NCI-H1930 (cell line): ENCODE measurements around the gene FAM111A.
A peak's percentile ranks its signal among the peaks of the same experiment; 100 is the strongest.

Experiments used
- DNase-seq, 2 experiments: peaks; one replicate each; lab custom pipeline; 2025; lab: John Stamatoyannopoulos, UW

The FAM111A gene

DNA sequence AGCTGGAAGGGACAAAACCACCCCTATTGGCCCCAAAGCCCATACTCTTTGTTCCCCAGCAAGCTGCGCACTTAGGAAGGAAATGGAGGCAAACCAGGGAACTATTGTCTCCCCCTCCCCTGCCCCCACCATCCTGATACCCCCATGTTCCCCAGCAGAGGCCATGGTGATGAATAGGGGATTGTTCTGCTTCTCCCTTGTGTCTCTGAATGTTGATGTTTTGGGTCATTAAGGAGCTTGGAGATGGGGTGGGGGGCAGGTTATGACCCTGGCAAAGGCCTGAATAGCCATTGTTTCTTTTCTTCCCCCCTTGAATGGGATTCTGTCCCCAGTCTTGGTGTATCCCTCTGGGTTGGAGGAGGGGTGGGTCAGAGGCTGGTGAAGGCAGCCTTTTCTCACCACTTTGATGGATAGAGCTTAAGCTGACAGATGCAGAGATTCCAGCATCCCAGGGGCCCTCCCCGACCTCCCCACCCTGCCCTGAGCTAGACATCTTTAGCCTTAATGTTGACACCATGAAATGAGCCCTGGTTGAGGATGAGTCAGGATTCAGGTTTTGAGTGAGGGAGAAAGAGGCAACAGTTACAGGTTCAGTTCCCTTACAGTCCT, 37.6 kb downstream of the FAM111A start:
- no peak for DNase-seq

DNA sequence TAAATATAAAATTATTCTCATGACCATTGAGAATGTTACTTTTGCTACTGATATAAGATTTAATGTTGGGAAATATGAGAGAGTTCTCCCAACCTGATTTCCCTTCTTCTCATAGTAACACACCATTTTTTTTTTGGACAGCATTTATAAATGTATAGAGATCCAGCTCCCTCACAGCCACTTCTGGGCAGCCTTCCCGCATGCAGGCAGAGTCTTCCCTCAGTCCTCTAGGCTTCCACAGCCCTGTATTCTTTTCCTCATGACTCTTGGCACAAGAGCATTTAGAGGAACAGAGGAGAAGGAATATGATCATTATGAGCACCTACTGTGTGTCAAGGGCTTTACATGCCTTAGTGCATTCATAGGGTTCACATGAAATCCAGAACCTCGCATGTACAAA, 38.3 kb downstream of the FAM111A start:
- no peak for DNase-seq

DNA sequence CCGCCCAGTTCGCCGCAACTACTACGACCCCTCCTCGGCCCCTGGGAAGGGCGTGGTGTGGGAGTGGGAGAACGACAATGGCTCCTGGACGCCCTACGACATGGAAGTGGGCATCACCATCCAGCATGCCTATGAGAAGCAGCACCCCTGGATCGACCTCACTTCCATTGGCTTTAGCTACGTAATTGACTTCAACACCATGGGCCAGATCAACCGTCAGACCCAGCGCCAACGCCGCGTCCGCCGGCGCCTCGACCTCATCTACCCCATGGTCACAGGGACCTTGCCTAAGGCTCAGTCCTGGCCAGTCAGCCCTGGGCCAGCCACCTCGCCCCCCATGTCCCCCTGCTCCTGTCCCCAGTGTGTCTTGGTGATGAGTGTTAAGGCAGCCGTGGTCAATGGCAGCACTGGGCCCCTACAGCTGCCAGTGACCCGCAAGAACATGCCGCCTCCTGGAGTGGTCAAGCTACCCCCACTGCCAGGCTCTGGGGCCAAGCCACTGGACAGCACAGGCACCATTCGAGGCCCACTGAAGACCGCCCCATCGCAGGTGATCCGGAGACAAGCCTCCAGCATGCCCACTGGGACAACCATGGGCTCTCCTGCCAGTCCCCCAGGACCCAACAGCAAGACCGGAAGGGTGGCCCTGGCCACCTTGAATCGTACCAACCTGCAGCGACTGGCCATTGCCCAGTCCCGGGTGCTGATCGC, 39.2 kb downstream of the FAM111A start:
- no peak for DNase-seq

DNA sequence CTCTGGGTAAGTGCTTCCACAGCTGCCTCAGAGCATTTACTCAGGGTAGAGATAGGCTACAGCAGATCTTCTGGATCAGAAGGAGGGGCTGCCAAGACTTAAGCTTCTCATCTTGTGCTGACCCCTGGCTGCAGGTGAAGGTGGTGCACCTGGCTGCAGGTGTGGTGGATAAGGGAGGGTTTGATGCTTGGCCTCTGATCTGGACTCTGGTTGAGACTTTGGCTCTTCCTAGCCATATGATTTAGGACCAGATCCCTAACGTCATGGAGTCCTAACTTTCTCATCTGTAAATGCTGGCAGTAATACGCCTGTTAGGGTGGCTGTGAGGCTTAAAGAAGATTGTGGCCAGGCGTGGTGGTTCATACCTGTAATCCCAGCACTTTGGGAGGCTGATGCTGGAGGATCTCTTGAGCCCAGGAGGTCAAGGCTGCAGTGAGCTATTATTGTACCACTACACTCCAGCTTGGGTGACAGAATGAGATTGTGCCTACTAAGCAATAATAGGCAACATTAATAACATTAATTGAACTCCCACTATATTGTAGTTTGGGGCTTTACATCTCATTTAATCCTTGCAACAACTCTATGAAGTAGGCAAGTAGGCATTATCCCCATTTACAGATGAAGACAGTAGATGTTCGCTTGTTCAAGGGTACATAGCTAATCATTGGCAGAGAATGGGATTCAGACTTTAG, 39.9 kb downstream of the FAM111A start:
- no peak for DNase-seq

DNA sequence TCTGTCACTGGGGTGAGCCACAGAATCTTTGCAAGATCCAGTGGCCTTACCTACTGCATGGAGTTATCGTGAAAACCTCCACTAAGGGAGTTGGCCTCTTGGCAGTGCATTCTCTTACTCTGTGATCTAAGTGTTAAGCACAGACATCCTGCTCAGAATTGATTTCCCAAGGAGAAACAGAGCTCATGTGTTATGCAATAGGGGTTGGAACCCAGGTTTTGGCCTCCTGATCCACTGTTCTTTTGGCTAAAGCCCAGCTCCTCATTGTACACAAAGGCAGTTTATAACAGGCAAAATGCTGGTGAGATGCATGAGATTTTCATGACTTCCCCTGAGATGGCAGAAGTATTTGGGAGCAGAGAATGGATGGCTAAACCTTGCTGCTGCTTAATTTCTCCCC, 41.1 kb downstream of the FAM111A start:
- no peak for DNase-seq

DNA sequence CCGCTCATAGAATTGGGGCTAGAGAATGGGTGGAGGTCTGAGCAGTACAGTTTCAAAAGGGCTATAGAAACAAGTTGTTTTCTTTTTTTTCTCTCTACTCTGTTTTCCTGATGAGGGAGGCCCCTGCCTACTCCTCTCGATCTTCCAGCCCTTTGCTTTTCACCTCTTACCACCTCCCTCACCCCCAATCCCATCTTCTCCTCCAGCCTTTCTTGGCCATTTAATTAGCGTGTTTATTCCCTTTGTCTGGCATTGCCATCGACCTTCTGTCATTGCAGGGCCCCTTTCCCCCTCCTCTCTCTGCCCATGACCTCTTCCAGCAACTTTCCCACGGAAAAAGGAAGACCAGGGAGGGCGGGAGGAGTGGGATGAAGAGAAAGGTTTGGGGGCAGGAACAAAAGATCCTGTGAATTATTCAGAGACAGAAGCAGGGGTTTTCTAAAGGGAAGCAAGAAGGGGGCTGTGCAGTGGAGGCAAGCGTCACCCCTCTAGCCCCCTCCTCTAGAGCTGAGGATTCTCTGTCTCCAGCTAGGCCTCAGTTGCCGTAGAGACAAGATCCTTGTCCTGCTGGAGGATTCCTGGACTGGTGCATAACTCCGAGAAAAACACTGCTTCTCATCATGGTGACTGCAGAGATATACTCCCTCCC, 42.2 kb downstream of the FAM111A start:
- no peak for DNase-seq

DNA sequence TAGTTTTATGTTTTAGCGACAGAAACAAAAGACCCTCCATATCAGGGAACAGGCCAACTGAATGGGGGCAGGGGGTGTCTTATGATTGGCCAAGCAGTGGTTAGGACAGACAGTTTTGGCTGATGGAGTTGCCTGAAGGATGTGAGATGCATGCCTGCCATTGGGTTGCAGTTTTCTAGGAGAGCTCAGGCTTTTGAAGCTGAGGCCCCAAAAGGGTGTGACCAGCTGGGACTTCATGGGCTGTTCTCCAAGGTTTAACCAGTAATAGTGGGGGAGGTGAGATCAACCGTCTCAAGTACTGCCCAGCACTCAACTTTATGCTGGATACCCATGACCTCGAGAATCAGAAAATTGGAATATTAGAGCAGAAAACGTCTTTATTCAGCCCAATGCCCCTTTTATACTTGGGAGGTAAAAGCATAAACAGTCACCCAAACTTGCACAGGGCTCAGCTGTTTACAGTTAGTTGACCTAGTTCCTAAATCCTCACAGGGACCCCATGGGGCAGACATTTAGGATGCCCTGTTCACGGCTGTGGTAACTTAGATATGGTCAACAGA, 42.8 kb downstream of the FAM111A start:
- DNase-seq: no peak

DNA sequence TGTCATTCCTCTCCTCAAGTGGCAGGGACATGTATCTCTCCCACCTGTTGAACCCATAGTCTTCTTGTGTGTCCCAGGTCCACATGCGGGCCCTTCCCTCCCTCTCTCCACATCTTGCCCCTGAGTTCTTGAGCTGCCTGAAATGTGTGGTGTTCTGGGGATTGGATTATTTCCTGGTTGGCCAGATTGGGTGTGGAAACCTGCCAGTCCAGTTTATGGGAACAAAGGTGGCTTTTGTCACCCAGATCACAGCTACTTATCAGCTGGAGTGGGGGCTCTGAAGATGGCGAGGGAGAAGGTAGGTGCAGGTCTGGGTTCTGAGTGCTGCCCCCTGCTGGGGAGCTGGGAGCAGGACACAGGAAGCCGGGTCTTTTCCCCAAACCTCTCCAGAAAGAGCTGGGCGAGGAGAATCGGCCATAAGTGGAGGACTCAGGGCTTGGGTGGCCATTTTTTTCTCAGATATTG, 43.5 kb downstream of the FAM111A start:
- peak; percentile 8 to 13 for DNase-seq

DNA sequence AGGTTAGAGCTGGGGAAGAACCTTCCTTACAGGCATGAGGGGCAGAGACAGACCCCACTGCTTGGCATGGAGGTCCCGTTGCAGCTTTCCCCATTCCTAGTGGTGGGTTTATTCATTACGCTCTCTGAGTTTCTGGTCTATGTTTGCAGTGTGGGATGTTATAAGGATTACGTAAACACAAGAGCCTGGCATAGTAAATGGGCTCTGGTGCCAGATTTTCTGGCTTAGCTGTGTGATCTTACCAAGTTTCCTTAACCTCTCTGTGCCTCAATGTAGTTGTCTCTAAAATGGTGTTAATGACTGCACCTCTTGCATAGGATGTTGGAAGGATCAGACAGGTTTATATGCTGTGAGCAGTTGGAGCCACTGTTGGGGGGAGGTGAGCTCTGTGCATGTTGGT, 44.4 kb downstream of the FAM111A start:
- no peak for DNase-seq

DNA sequence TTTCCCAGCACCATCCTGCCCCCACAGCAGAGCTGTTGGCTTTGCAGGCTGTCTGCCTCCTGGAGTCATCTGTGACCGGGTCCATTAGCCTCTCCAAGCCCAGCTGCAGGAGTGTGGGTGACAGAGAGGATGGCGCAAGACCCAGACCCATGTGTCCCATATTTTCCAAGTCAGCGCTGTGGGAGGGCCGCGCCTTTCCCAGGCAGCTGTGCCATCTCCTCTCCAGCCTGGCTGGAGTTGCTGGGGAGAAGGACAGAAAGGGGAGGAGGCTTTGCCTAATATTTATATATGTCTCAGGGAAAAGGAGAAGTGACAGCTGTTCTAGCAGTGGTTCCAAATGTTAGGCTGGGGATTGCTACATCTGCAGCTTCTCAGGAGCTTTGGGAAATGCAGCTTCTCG, 44.9 kb downstream of the FAM111A start:
- DNase-seq: no peak

DNA sequence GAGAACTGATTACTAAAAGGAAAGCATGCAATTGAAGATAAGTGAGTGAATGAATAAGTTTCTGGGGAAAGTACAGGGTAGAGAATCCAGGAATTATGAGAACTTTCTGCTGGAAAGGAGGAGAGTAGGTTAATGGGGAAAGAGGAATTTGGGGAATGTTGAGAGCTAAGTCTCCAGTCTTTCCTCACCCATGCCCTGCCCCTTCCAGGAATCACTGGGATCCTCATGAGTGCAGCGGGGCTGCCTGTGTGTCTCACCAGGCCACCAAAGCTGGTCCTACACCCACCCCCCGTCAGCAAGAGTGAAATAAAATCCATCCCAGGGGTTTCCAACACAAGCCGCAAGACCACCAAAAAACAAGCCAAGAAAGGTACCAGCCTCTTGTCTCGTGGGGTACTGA, 46.3 kb downstream of the FAM111A start:
- no peak for DNase-seq

DNA sequence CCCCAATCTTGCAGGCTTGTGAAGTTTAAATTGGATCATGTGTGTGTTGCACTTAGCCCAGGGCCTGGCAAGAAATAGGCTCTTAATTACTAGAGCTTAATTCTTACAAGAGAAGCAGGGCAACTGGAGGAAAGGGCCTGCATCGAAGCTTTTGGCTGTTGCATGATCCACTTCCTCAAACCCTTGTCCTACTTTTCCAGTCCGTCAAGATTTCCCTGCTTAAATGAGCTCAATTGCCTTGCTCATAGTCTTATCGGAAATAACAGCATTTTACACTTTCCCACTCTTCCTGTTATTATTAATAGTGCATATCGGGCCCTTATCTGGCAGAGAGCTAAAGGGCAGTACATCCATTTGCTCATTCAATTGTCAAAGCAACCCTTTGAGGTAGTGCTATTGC, 47.3 kb downstream of the FAM111A start:
- DNase-seq: no peak

DNA sequence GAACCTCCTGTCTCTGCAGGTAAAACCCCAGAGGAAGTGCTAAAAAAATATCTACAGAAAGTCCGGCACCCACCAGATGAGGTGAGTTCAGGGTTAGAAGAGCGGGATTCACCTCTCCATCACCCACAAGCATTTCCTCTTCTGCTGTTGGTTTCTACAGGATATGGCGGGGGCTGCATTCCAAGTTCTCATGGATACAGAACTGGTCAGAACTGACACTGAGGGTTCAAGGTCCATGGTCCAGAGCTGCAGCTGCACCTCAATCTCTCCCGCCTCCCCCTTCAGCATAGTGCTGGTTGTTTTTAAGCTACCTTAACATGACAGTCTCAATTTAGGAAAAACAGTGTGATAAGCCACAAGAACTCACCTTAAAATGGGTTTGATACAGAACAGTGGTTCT, 48.4 kb downstream of the FAM111A start:
- no peak for DNase-seq

DNA sequence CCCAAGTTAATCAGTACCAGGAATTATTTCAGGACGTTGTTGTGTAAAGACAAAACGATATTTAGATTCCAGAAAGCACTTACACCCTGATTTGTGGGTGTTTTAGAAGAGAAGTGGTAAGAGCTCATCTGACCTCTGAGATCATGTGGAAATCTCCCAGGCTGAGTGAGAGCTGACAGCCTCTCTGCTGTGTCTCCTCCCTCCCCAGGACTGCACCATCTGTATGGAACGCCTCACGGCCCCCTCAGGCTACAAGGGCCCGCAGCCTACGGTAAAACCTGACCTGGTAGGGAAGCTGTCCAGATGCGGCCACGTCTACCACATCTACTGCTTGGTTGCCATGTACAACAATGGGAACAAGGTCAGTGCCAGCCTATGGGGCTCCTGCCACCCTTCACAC, 49.2 kb downstream of the FAM111A start:
- DNase-seq: no peak

DNA sequence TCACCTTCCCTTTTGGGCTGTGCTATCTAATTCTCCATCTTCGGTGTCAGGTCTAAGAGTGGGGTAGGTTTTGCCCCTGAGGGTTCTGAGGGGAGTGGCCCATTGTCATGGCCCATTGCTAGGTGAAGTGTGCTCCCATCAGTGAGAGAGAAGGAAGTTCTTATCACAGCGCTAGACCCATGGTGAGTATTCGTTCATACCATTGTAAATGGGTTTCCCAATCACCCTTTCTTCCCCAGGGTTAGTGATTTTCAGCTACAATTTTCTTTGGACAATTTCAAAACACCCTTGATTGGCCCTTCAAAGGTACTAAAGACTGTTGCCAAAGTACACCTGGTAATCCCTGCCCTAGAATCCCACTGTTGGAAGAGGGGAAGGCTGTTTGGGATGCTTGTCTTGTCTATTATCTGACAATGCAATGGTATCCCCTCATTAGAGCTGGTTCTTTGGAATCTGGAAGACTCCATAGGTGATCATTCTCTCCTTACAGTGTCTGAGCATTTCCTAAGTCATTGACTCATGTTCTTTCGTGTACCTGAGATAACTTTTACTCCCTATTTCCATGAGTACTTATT, 49.9 kb downstream of the FAM111A start:
- no peak for DNase-seq

DNA sequence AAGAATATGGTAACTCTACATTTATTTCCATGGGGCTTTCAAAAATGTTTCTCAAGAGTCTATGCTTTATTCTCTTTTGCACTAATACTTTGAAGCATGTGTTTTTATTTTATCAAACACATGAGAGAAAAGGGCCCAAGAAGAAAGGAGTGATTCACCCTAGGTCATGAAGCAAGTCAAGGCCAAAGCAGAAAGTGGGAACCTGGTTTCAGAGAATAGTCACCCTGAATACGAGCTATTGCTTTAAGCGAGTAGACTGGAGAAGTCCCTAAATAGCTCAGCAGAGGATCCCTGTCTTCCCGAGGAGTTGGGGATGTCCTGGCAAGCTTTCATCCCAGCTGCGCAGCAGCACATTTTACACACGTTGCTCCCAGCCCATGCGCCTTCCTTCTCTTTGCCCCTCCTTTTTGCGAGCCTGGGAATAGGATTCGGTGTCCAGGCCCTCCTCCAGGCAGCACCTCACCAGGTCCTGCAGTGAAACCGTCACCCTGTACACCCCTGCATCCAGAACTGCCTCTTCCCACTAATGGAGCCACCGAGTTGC, 51.0 kb downstream of the FAM111A start:
- DNase-seq: no peak

DNA sequence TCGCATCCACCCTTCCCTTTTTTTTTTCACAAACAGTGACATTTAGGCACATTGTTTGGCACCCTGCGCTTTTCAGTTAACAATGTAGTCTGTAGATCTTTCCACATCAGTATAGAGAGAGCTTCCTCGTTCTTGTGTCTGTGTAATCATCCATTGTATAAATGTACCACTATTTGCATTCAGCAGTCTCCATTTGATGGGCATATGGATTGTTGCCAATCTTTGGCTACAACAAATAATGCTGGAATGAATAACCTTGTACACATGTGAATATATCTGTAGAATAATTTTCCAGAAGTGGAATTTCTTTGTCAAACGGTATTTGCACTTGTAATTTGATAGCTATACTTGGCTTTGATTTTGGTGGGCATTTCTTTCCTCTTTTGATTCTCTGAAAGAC, 52.9 kb downstream of the FAM111A start:
- DNase-seq: no peak

DNA sequence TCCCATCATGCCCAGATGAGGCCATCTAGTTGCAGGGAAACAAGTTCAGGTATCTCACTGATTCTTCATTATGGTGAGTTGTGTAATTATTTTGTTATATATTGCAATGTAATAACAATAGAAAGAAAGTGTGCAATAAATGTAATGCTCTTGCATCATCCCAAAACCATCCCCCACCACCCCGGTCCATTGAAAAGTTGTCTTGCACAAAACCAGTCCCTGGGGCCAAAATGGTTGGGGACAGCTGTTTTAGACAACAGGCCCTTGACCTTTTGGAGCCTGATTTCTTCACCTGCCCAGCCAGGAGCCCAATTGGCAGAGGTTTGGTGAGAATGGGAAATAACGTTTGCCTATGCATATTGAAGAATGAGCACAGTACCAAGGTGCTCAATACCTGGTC, 54.1 kb downstream of the FAM111A start:
- DNase-seq: no peak

DNA sequence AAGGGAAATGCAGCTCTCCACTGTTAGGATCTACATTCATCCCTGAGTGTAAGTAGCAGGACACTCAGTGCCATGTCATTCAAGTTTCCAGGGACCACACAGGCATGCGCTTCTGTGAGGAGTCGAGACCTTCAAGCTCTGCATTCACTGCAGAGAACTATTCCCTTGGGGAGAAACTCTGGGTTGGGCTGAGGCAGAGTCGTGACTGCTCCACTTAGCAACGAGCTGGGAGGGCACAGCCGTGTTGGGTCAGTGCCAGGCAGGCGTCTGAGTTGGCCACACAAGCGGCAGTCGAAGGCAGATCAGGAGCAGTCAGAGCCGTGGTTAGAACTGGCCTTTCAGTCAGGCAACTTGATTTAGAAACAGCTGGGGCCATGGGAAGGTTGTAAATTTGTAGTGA, 55.3 kb downstream of the FAM111A start:
- DNase-seq: no peak

DNA sequence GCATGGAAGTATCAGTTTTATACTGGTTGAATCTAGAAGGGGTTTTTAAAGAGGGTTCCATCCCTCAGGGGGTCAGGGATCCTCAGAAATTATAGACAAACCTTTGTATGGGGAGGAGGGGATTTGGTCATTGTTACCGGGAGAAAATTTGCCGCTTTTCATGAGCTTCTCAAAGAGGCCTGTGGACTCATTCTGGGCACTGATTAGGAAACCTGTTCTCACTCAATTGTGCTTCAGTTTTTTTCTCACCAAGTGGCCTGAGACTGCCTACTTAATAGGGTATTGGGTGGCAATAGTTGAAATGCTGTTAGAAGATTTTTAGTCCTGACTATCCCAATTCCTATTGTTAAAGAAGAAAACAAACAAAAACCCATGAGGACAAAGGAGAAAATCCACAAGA, 56.1 kb downstream of the FAM111A start:
- DNase-seq: no peak

DNA sequence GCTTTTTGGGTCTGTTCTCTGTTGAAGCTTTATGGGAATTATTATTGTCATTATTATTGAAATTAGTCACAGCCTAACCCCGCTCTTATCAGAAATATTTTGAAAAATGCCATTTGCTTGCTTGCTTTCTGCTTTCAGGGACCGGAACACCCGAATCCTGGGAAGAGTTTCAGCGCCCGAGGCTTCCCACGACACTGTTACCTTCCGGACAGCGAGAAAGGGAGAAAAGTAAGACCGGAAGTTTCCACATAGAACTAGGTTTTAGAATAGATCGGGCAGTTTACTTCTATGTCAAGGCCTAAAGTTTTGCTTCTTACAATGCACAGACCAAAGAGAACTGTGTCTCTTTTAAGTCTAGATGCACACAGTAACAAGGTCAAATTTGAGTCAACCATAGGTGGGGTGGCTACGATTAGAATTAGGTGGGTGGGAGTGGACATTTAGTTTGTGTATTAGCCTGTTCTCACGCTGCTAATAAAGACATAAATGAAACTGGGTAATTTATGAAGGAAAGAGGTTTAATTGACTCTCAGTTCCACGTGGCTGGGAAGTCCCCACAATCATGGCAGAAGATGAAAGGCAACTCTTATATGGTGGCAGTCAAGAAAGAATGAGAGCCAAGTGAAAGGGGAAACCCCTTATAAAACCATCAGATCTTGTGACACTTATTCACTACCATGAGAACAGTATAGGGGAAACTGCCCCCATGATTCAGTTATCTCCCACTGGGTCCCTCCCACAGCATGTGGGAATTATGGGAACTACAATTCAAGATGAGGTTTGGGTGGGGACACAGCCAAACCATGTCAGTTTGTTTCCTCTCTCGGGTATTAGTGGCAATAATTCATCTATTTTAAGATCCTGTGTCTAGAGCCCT, 57.1 kb downstream of the FAM111A start:
- DNase-seq: no peak
